H9 (cell line): ENCODE results near the gene KRTAP19-2. TPM values are rescaled to one million over a fixed set of nuclear protein-coding genes. Genes with fewer than 3 reads are reported as not detected.

Experiments used
- DNase-seq: peaks from one replicate; pipeline ENCODE4 v3.0.0-alpha.2; 2017
- H2AFZ ChIP-seq: one replicate; pipeline ENCODE4 v1.6.1; 2013; ENCODE audit warnings: mild to moderate bottlenecking, low read length, control low read depth, moderate library complexity
- H2AK5ac ChIP-seq: 2 replicates; pipeline ENCODE4 v1.6.1; 2013; ENCODE audit warnings: low read length, control low read depth, mixed read lengths; ENCODE audit not compliant: insufficient read length
- H2BK120ac ChIP-seq: one replicate; pipeline ENCODE4 v1.6.1; 2013; ENCODE audit warnings: low read depth, mild to moderate bottlenecking, low read length, control low read depth, inconsistent platforms; ENCODE audit not compliant: poor library complexity, severe bottlenecking
- H2BK12ac ChIP-seq: 2 replicates; pipeline ENCODE4 v1.6.1; 2013; ENCODE audit warnings: low read length, control low read depth, mixed read lengths, low read depth; ENCODE audit not compliant: insufficient read length
- H2BK15ac ChIP-seq: 2 replicates; pipeline ENCODE4 v1.6.1; 2013; ENCODE audit warnings: low read depth, low read length, control low read depth
- H2BK20ac ChIP-seq: one replicate; pipeline ENCODE4 v1.6.1; 2013; ENCODE audit warnings: low read depth, mild to moderate bottlenecking, low read length, control low read depth, inconsistent platforms; ENCODE audit not compliant: poor library complexity, severe bottlenecking
- H2BK5ac ChIP-seq: 2 replicates; pipeline ENCODE4 v1.6.1; 2013; ENCODE audit warnings: low read length, control low read depth, mixed read lengths; ENCODE audit not compliant: insufficient read length
- H3K14ac ChIP-seq: 2 replicates; pipeline ENCODE4 v1.6.1; 2013; ENCODE audit warnings: low read length, control low read depth; ENCODE audit not compliant: insufficient read depth
- H3K18ac ChIP-seq: 2 replicates; pipeline ENCODE4 v1.6.1; 2013; ENCODE audit warnings: low read depth, mild to moderate bottlenecking, mixed read lengths, low read length, control low read depth; ENCODE audit not compliant: insufficient read length
- H3K23ac ChIP-seq: 2 replicates; pipeline ENCODE4 v1.6.1; 2013; ENCODE audit warnings: low read length, control low read depth, mixed read lengths, low read depth; ENCODE audit not compliant: insufficient read length
- H3K23me2 ChIP-seq: 2 replicates; pipeline ENCODE4 v1.6.1; 2013; ENCODE audit warnings: low read depth, mild to moderate bottlenecking, mixed read lengths, low read length, control low read depth; ENCODE audit not compliant: insufficient read length, poor library complexity, severe bottlenecking
- H3K27ac ChIP-seq: 2 replicates; pipeline ENCODE4 v1.5.1; 2013; ENCODE audit warnings: low read length, control low read depth, mixed read lengths, low read depth; ENCODE audit not compliant: insufficient read length
- H3K27me3 ChIP-seq: 2 replicates; pipeline ENCODE4 v1.6.1; 2013; ENCODE audit warnings: low read length, control low read depth, inconsistent platforms; ENCODE audit not compliant: insufficient read depth
- H3K4ac ChIP-seq: 2 replicates; pipeline ENCODE4 v1.6.1; 2013; ENCODE audit warnings: low read depth, mild to moderate bottlenecking, control low read depth, inconsistent platforms, low read length, moderate library complexity
- H3K4me1 ChIP-seq: 2 replicates; pipeline ENCODE4 v1.6.1; 2013; ENCODE audit warnings: low read length, control low read depth, inconsistent platforms; ENCODE audit not compliant: insufficient read depth
- H3K4me2 ChIP-seq: 2 replicates; pipeline ENCODE4 v1.6.1; 2013; ENCODE audit warnings: low read length, control low read depth, mixed read lengths; ENCODE audit not compliant: insufficient read length, insufficient read depth
- H3K56ac ChIP-seq: 2 replicates; pipeline ENCODE4 v1.6.1; 2013; ENCODE audit warnings: low read depth, mild to moderate bottlenecking, mixed read lengths, low read length, control low read depth; ENCODE audit not compliant: insufficient read length
- H3K79me1 ChIP-seq: 2 replicates; pipeline ENCODE4 v1.6.1; 2013; ENCODE audit warnings: low read depth, mild to moderate bottlenecking, moderate library complexity, low read length, control low read depth, inconsistent platforms; ENCODE audit not compliant: insufficient read depth, poor library complexity, severe bottlenecking
- H3K79me2 ChIP-seq: 2 replicates; pipeline ENCODE4 v1.6.1; 2013; ENCODE audit warnings: low read length, control low read depth, inconsistent platforms; ENCODE audit not compliant: insufficient read depth
- H3K9ac ChIP-seq: 2 replicates; pipeline ENCODE4 v1.6.1; 2013; ENCODE audit warnings: low read length, control low read depth, mixed read lengths; ENCODE audit not compliant: insufficient read length; ENCODE audit errors: extremely low read depth
- H3K9me3 ChIP-seq: one replicate; pipeline ENCODE4 v1.6.1; 2013; ENCODE audit warnings: low read depth, low read length, inconsistent platforms; ENCODE audit not compliant: control insufficient read depth
- H3T11ph ChIP-seq: one replicate; pipeline ENCODE4 v1.6.1; 2013; ENCODE audit warnings: mild to moderate bottlenecking, low read length, control low read depth, inconsistent platforms
- H4K20me1 ChIP-seq: one replicate; pipeline ENCODE4 v1.6.1; 2013; ENCODE audit not compliant: control insufficient read depth, insufficient read length, insufficient read depth
- H4K5ac ChIP-seq: 2 replicates; pipeline ENCODE4 v1.6.1; 2013; ENCODE audit warnings: low read depth, mild to moderate bottlenecking, mixed read lengths, low read length, control low read depth; ENCODE audit not compliant: insufficient read length
- H4K8ac ChIP-seq: replicated peaks from 2 replicates; pipeline ENCODE4 v1.6.1; 2013; ENCODE audit warnings: low read length, control low read depth, mixed read lengths, low read depth; ENCODE audit not compliant: insufficient read length
- H4K91ac ChIP-seq: 2 replicates; pipeline ENCODE4 v1.6.1; 2013; ENCODE audit warnings: low read depth, mild to moderate bottlenecking, moderate library complexity, mixed read lengths, low read length, control low read depth; ENCODE audit not compliant: insufficient read length
- H3K27ac Mint-ChIP-seq, 3 experiments: 2 replicates in 2 of 3; 3 replicates in 1 of 3; pipeline ENCODE4 v1.8.0; 2020 to 2021; ENCODE audit warnings: mixed read lengths in 3 of 3, mild to moderate bottlenecking in 1 of 3, moderate library complexity in 1 of 3
- H3K27me3 Mint-ChIP-seq: 2 replicates; pipeline ENCODE4 v1.8.0; 2021; ENCODE audit warnings: low read depth, mild to moderate bottlenecking, moderate library complexity, mixed read lengths
- H3K36me3 Mint-ChIP-seq, 3 experiments: 2 replicates in 2 of 3; 3 replicates in 1 of 3; pipeline ENCODE4 v1.8.0; 2020 to 2021; ENCODE audit warnings: low read depth in 3 of 3, mixed read lengths in 3 of 3; ENCODE audit not compliant: insufficient read depth in 1 of 3
- H3K4me1 Mint-ChIP-seq, 2 experiments: 2 replicates each; pipeline ENCODE4 v1.8.0; 2020; ENCODE audit warnings: mixed read lengths in 2 of 2
- H3K4me3 Mint-ChIP-seq, 2 experiments: 2 replicates in 1 of 2; 3 replicates in 1 of 2; pipeline ENCODE4 v1.8.0; 2020 to 2021; ENCODE audit warnings: mild to moderate bottlenecking in 2 of 2, mixed read lengths in 2 of 2, moderate library complexity in 1 of 2
- H3K9me3 Mint-ChIP-seq, 2 experiments: 2 replicates in 1 of 2; 3 replicates in 1 of 2; pipeline ENCODE4 v1.8.0; 2020; ENCODE audit warnings: mild to moderate bottlenecking in 2 of 2, mixed read lengths in 2 of 2, moderate library complexity in 1 of 2
- WGBS: extraction: QIAGEN DNeasy Blood & Tissue Kit; methylation state at CpG from one replicate; pipeline ENCODE4 v1.1.7; 2013; ENCODE audit warnings: missing lambda C conversion rate, low lambda C conversion rate, mixed read lengths; ENCODE audit not compliant: insufficient read length; ENCODE audit errors: extremely low coverage; 5-methylcytosine and 5-hydroxymethylcytosine counted together
- total RNA-seq: library from RNA; stranded (reverse); gene quantifications from 2 replicates; pipeline ENCODE4 v1.2.1, GENCODE V29; 2021
- TF ChIP-seq, protein P1 (sequence below): fragments of 200-600 bp; sonication (generic); conservative IDR thresholded peaks from 3 replicates; pipeline ENCODE4 v1.8.0; 2021; ENCODE audit warnings: antibody characterized with exemption, mild to moderate bottlenecking

The KRTAP19-2 gene
- total RNA-seq, 1 experiment from 2014 or later, result not detected

DNA sequence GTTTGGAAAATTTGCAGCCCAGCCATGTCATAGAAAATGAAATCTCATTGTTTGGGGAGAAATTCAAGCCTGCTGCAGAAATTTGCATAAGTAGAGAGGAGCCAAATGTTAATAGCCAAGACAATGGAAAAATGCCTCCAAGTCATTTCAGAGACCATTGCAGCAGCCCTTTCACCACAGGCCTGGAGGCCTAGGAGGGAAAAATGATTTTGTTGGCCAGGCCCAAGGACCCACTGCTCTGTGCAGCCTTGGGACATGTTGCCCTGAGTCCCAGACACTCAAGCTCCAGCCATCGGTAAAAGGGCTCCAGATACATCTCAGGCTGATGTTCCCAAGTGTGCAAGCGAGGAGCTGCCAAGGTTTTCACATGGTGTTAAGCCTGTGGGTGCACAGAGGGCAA lies 1.1 kb downstream of the KRTAP19-2 start:
- no peak overlapping the region for H2BK15ac ChIP-seq
- no peak overlapping the region for H3K27ac Mint-ChIP-seq
- H3K4me2 ChIP-seq, result no peak overlapping the region
- no peak overlapping the region for H4K5ac ChIP-seq
- no peak overlapping the region for H2BK20ac ChIP-seq
- no peak overlapping the region for H3T11ph ChIP-seq
- no peak overlapping the region for H3K9ac ChIP-seq
- H3K27me3 ChIP-seq, result no peaks in the 10 kb centered on the region
- no peaks in the 10 kb centered on the region for H3K27me3 Mint-ChIP-seq
- no peak overlapping the region for H2AFZ ChIP-seq
- H3K79me2 ChIP-seq, result no peaks in the 10 kb centered on the region
- peaks cover 36 to 42% of the 10 kb centered on the region in 2 experiments for H3K9me3 Mint-ChIP-seq
- no peak overlapping the region for H2AK5ac ChIP-seq
- H3K27ac ChIP-seq, result no peak overlapping the region
- no peak overlapping the region for H2BK120ac ChIP-seq
- H3K4me3 Mint-ChIP-seq, result no peak overlapping the region
- no peak overlapping the region for H3K56ac ChIP-seq
- no peak overlapping the region for H4K8ac ChIP-seq
- no peak overlapping the region for H3K14ac ChIP-seq
- no peak overlapping the region for H3K18ac ChIP-seq
- H4K91ac ChIP-seq, result no peak overlapping the region
- H2BK12ac ChIP-seq, result no peak overlapping the region
- no CpG with 5 or more reads among the region's 2 CpGs for WGBS
- no peak for DNase-seq
- peaks cover 18% of the 10 kb centered on the region for H3K9me3 ChIP-seq
- no peaks in the 10 kb centered on the region for H3K4me1 ChIP-seq
- no peak overlapping the region for H3K23ac ChIP-seq
- no peaks in the 10 kb centered on the region for H3K4me1 Mint-ChIP-seq
- TF ChIP-seq, protein P1, sequence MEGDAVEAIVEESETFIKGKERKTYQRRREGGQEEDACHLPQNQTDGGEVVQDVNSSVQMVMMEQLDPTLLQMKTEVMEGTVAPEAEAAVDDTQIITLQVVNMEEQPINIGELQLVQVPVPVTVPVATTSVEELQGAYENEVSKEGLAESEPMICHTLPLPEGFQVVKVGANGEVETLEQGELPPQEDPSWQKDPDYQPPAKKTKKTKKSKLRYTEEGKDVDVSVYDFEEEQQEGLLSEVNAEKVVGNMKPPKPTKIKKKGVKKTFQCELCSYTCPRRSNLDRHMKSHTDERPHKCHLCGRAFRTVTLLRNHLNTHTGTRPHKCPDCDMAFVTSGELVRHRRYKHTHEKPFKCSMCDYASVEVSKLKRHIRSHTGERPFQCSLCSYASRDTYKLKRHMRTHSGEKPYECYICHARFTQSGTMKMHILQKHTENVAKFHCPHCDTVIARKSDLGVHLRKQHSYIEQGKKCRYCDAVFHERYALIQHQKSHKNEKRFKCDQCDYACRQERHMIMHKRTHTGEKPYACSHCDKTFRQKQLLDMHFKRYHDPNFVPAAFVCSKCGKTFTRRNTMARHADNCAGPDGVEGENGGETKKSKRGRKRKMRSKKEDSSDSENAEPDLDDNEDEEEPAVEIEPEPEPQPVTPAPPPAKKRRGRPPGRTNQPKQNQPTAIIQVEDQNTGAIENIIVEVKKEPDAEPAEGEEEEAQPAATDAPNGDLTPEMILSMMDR, result no peak
- no peaks in the 10 kb centered on the region for H3K79me1 ChIP-seq
- no peak overlapping the region for H3K4ac ChIP-seq
- no peak overlapping the region for H2BK5ac ChIP-seq
- no peaks in the 10 kb centered on the region for H4K20me1 ChIP-seq
- H3K23me2 ChIP-seq, result no peaks in the 10 kb centered on the region
- peaks cover 9 to 32% (median 23%) of the 10 kb centered on the region in 3 experiments; a peak in 6 of 7 replicates for H3K36me3 Mint-ChIP-seq
